ENCODE results near the gene PIP4K2A. TPM values are rescaled to one million over a fixed set of nuclear protein-coding genes. Genes with fewer than 3 reads are reported as not detected.

The PIP4K2A gene
- total and polyA plus RNA-seq, 2 of the 8 experiments (the other 6 are each of a cell fraction or from before 2014, with no cell fraction given) = 19.0 to 60.9 TPM

DNA sequence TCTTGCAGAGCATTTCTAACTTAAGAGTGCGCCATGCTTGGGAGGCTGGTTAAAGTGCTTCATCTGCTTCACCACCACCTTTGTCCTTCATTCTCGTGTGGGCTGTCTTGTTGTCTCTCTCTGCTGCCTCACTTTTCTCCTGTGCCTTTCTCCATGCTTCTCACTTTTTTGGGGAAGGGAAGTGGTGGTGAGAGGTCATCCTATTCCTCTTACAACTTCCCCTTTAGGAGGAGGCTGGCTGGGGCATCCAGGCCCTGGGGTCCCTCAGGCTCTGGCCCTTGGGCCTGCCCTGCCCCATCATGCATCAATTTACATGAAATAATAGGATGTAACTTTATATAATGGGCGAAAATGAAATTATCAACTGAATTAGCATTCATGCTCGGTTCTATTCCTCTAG is 39.9 kb upstream of the PIP4K2A start (continued):
- TF ChIP-seq NRF1 (IDR thresholded peaks at IDR 0.05; ENCODE audit: low read depth, low read length) (no peak), TCF12 (IDR thresholded peaks at IDR 0.05; ENCODE audit: low read depth, low read length) (no peak), TBP (IDR thresholded peaks at IDR 0.05; ENCODE audit: low read depth, low read length) (no peak), GABPA (IDR thresholded peaks at IDR 0.05; ENCODE audit: borderline replicate concordance, insufficient read depth, low read length) (no peak), SIN3A (conservative IDR thresholded peaks at IDR 0.05 in 1 of 2, IDR thresholded peaks at IDR 0.05 in 1 of 2; ENCODE audit: low read depth in 1 of 2, low read length in 2 of 2) (no peak), FOSL1 (IDR thresholded peaks at IDR 0.05; ENCODE audit: insufficient read depth, low read depth, low read length) (no peak), CTCF (IDR thresholded peaks at IDR 0.05; ENCODE audit: control extremely low read depth in 1 of 3, insufficient read depth in 1 of 3, low read depth in 1 of 3, low read length in 3 of 3) (no peak)

Data from H1 (cell line).